SK-N-SH (cell line): Measurements from ENCODE around the gene LEF1. TPM values are rescaled to one million over a fixed set of nuclear protein-coding genes. Genes with fewer than 3 reads are reported as not detected.

Experiments
- CTCF ChIA-PET: fragments of 300-600, 350-600 bp; formaldehyde crosslinking; extraction: SDS; loops from one replicate; lab custom pipeline; 2021; lab: Yijun Ruan, JAX
- POLR2A ChIA-PET: fragments of 350-600 bp; sonication (Branson Sonifier 250); formaldehyde crosslinking; extraction: SDS; loops from one replicate; lab custom pipeline; 2020; ENCODE audit warnings: antibody characterized with exemption, inconsistent platforms; lab: Yijun Ruan, JAX
- DNase-seq: peaks from one replicate; pipeline ENCODE4 v3.0.0; 2012
- H2AFZ ChIP-seq: fragments of 200-600 bp; sonication (generic); 2 replicates; pipeline ENCODE4 v1.8.1; 2016; ENCODE audit warnings: antibody characterized with exemption, mild to moderate bottlenecking, low read depth
- H3F3A ChIP-seq: fragments of 200-600 bp; sonication (generic); replicated peaks from 2 replicates; pipeline ENCODE3; 2016; ENCODE audit warnings: antibody characterized with exemption, mild to moderate bottlenecking; ENCODE audit not compliant: insufficient read depth
- H3K27ac ChIP-seq, 2 experiments: fragments of 200-500 bp in 1 of 2; fragments of 200-600 bp in 1 of 2; sonication (Bioruptor generic) in 1 of 2; sonication (generic), shearing (Covaris generic) in 1 of 2; 2 replicates each; pipeline versions ENCODE4 v1.5.1 to v1.6.1; 2014 to 2016; ENCODE audit warnings: low read depth in 2 of 2, inconsistent platforms in 1 of 2, low read length in 1 of 2, mild to moderate bottlenecking in 1 of 2, mixed read lengths in 1 of 2
- H3K27me3 ChIP-seq: fragments of 200-600 bp; sonication (generic), shearing (Covaris generic); 2 replicates; pipeline ENCODE4 v1.6.1; 2016; ENCODE audit warnings: mixed run types; ENCODE audit not compliant: insufficient read depth
- H3K36me3 ChIP-seq, 2 experiments: fragments of 200-500 bp in 1 of 2; fragments of 200-600 bp in 1 of 2; sonication (Bioruptor generic) in 1 of 2; sonication (generic) in 1 of 2; replicated peaks in 1 of 2; 2 replicates each; pipeline versions ENCODE3 to v1.5.1; 2014 to 2016; ENCODE audit warnings: low read length in 1 of 2, mild to moderate bottlenecking in 1 of 2; ENCODE audit not compliant: insufficient read depth in 2 of 2, control insufficient read depth in 1 of 2
- H3K4me1 ChIP-seq, 2 experiments: fragments of 200-500 bp in 1 of 2; fragments of 200-600 bp in 1 of 2; sonication (Bioruptor generic) in 1 of 2; sonication (generic), shearing (Covaris generic) in 1 of 2; 2 replicates each; pipeline versions ENCODE4 v1.5.1 to v1.6.1; 2014 to 2016; ENCODE audit warnings: low read depth in 1 of 2, low read length in 1 of 2, mixed run types in 1 of 2; ENCODE audit not compliant: insufficient read depth in 2 of 2, control insufficient read depth in 1 of 2
- H3K4me2 ChIP-seq: fragments of 200-600 bp; sonication (generic), shearing (Covaris generic); 2 replicates; pipeline ENCODE4 v1.6.1; 2017; ENCODE audit warnings: mixed run types
- H3K4me3 ChIP-seq, 2 experiments: fragments of 200-500 bp in 1 of 2; fragments of 200-600 bp in 1 of 2; sonication (Bioruptor generic) in 1 of 2; sonication (generic), shearing (Covaris generic) in 1 of 2; 2 replicates each; pipeline versions ENCODE4 v1.5.1 to v1.8.1; 2014 to 2016; ENCODE audit warnings: low read depth in 2 of 2, inconsistent platforms in 1 of 2, low read length in 1 of 2, mild to moderate bottlenecking in 1 of 2, mixed read lengths in 1 of 2, moderate library complexity in 1 of 2
- H3K79me2 ChIP-seq: fragments of 200-600 bp; sonication (generic); 2 replicates; pipeline ENCODE4 v1.8.1; 2017; ENCODE audit warnings: mild to moderate bottlenecking; ENCODE audit not compliant: insufficient read depth
- H3K9ac ChIP-seq: fragments of 200-600 bp; sonication (generic); 2 replicates; pipeline ENCODE4 v1.6.1; 2017; ENCODE audit warnings: mixed run types
- H3K9me2 ChIP-seq: fragments of 200-600 bp; sonication (generic); 2 replicates; pipeline ENCODE4 v1.6.1; 2017; ENCODE audit warnings: mixed run types
- H3K9me3 ChIP-seq: fragments of 200-600 bp; sonication (generic); 2 replicates; pipeline ENCODE4 v1.6.1; 2017; ENCODE audit warnings: mixed run types, mild to moderate bottlenecking, moderate library complexity
- H4K20me1 ChIP-seq: fragments of 200-600 bp; sonication (generic); 2 replicates; pipeline ENCODE4 v1.6.1; 2017; ENCODE audit warnings: mild to moderate bottlenecking, mixed run types; ENCODE audit not compliant: insufficient read depth
- EP300 ChIP-seq, 2 experiments: IDR thresholded peaks; 2 replicates each; pipeline versions ENCODE4 v1.4.0 to v1.6.1; 2012; ENCODE audit warnings: borderline replicate concordance in 1 of 2, low read depth in 1 of 2, low read length in 1 of 2
- FOSL2 ChIP-seq: IDR thresholded peaks from 2 replicates; pipeline ENCODE4 v1.4.0; 2012; ENCODE audit warnings: low read depth, mild to moderate bottlenecking, moderate library complexity, borderline replicate concordance
- FOXM1 ChIP-seq: IDR thresholded peaks from 2 replicates; pipeline ENCODE4 v1.4.0; 2012; ENCODE audit warnings: low read depth, mild to moderate bottlenecking
- MAX ChIP-seq: IDR thresholded peaks from 2 replicates; pipeline ENCODE4 v1.4.0; 2012; ENCODE audit warnings: low read depth
- MXI1 ChIP-seq: IDR thresholded peaks from 2 replicates; pipeline ENCODE4 v1.6.1; 2012; ENCODE audit warnings: mild to moderate bottlenecking, low read depth, low read length, improper control_type of control experiment
- PBX3 ChIP-seq: IDR thresholded peaks from 2 replicates; pipeline ENCODE4; 2012
- RAD21 ChIP-seq: IDR thresholded peaks from 2 replicates; pipeline ENCODE4 v1.6.1; 2012; ENCODE audit warnings: mild to moderate bottlenecking, low read length
- RCOR1 ChIP-seq: fragments of 150-350 bp; IDR thresholded peaks from 2 replicates; pipeline ENCODE4 v1.6.1; 2017; ENCODE audit warnings: antibody characterized with exemption, low read length
- RFX5 ChIP-seq: IDR thresholded peaks from 2 replicates; pipeline ENCODE4 v1.6.1; 2012; ENCODE audit warnings: mild to moderate bottlenecking, improper control_type of control experiment, low read length
- SIN3A ChIP-seq: IDR thresholded peaks from 2 replicates; pipeline ENCODE4 v1.6.1; 2012; ENCODE audit warnings: low read depth, mild to moderate bottlenecking, low read length, moderate library complexity, borderline replicate concordance
- SMC3 ChIP-seq: IDR thresholded peaks from 2 replicates; pipeline ENCODE4 v1.6.1; 2012; ENCODE audit warnings: low read depth, low read length, improper control_type of control experiment
- TAF1 ChIP-seq: IDR thresholded peaks from 2 replicates; pipeline ENCODE4 v1.6.1; 2012; ENCODE audit warnings: low read depth, mild to moderate bottlenecking, low read length, moderate library complexity, borderline replicate concordance
- TCF12 ChIP-seq: IDR thresholded peaks from 2 replicates; pipeline ENCODE4 v1.4.0; 2012
- TEAD4 ChIP-seq: IDR thresholded peaks from 2 replicates; pipeline ENCODE4 v1.4.0; 2012; ENCODE audit warnings: mild to moderate bottlenecking, borderline replicate concordance; ENCODE audit not compliant: insufficient read depth
- USF2 ChIP-seq: fragments of 150-350 bp; IDR thresholded peaks from 2 replicates; pipeline ENCODE4 v1.6.1; 2017; ENCODE audit warnings: antibody characterized with exemption, low read length, low read depth, borderline replicate concordance
- YY1 ChIP-seq: IDR thresholded peaks from 2 replicates; pipeline ENCODE4 v1.4.0; 2012; ENCODE audit warnings: low read depth, mild to moderate bottlenecking
- ZBTB33 ChIP-seq: IDR thresholded peaks from 2 replicates; pipeline ENCODE4 v1.4.0; 2012; ENCODE audit warnings: low read depth, borderline replicate concordance
- WGBS: methylation state at CpG from one replicate; pipeline ENCODE4 v1.1.6; 2017; ENCODE audit warnings: low lambda C conversion rate; 5-methylcytosine and 5-hydroxymethylcytosine counted together
- polyA plus RNA-seq, 3 experiments: library from polyadenylated mRNA; depleted of rRNA; stranded (reverse); fragments of >200 nt; gene quantifications; 2 replicates each; pipeline ENCODE4 v1.2.3, GENCODE V29; 2012

The LEF1 gene
- polyA plus RNA-seq, 1 of the 3 experiments (the other 2 are of a cell fraction), result 0.36 TPM

- POLR2A ChIA-PET, result no interaction called here
- no peaks in the 10 kb centered on the region for H3K27me3 ChIP-seq
- no peak for DNase-seq
- H2AFZ ChIP-seq, result no peak overlapping the region
- peaks cover 0 to 8% of the 10 kb centered on the region in 2 experiments for H3K36me3 ChIP-seq
- WGBS, result 95% methylated on average over 5 of the region's 5 CpGs
- peaks cover 0 to 10% of the 10 kb centered on the region in 2 experiments; a peak in 1 of 4 replicates for H3K4me1 ChIP-seq
- no peak overlapping the region for H3K9ac ChIP-seq
- TF ChIP-seq MAX (no peak), RCOR1 (no peak), EP300 (IDR thresholded peaks at IDR 0.05; ENCODE audit: borderline replicate concordance in 1 of 2, low read depth in 1 of 2, low read length in 1 of 2) (no peak), RFX5 (no peak), SMC3 (no peak), PBX3 (no peak), MXI1 (no peak), TAF1 (no peak), FOSL2 (no peak), TCF12 (no peak), FOXM1 (no peak), RAD21 (no peak), YY1 (no peak), USF2 (no peak), ZBTB33 (no peak), TEAD4 (no peak), SIN3A (no peak)
- CTCF ChIA-PET, result interaction anchor here (0.8 to 2.8 kb wide), 2 partner anchors 19 to 558 kb away, joined by 3 to 21 read pairs; no protein-coding TSS in a partner anchor
- H3K27ac ChIP-seq, result no peak overlapping the region
- H3K9me3 ChIP-seq, result no peaks in the 10 kb centered on the region
- peaks cover 10% of the 10 kb centered on the region for H3F3A ChIP-seq
- H3K9me2 ChIP-seq, result no peaks in the 10 kb centered on the region
- H4K20me1 ChIP-seq, result no peaks in the 10 kb centered on the region
- no peak overlapping the region for H3K4me2 ChIP-seq
- H3K4me3 ChIP-seq, result no peak overlapping the region
- H3K79me2 ChIP-seq, result no peaks in the 10 kb centered on the region
Measured at GRCh38 chr4:108013955-108014354, 154.8 kb downstream of the LEF1 start.
